Transverse colon (tissue), 4 donors: Measurements from ENCODE around the gene IP6K3.

Experiments used
- EP300 ChIP-seq: sonication (generic); formaldehyde crosslinking; IDR thresholded peaks from one replicate; pipeline ENCODE4 v1.6.1; 2017; ENCODE audit warnings: antibody characterized with exemption, low read depth
- POLR2A ChIP-seq: fragments of 450-650 bp; IDR thresholded peaks from one replicate; pipeline ENCODE4 v1.6.1; 2016; ENCODE audit warnings: antibody characterized with exemption, mild to moderate bottlenecking, moderate library complexity
- POLR2AphosphoS5 ChIP-seq, 3 donors: sonication (generic); formaldehyde crosslinking; IDR thresholded peaks; one replicate each; pipeline ENCODE4 v1.6.1; 2016; ENCODE audit warnings: antibody characterized with exemption in 3 of 3
- TF ChIP-seq, protein P1 (sequence below), 5 experiments: fragments of 200-600 bp in 3 of 5; fragments of 450-650 bp in 2 of 5; sonication (generic) in 3 of 5; IDR thresholded peaks; 1 replicate in 2 of 5; 2 replicates in 3 of 5; pipeline ENCODE4 v1.5.1; 2016 to 2017; ENCODE audit warnings: antibody characterized with exemption in 5 of 5, inconsistent platforms in 3 of 5, mild to moderate bottlenecking in 2 of 5, moderate library complexity in 1 of 5

DNA sequence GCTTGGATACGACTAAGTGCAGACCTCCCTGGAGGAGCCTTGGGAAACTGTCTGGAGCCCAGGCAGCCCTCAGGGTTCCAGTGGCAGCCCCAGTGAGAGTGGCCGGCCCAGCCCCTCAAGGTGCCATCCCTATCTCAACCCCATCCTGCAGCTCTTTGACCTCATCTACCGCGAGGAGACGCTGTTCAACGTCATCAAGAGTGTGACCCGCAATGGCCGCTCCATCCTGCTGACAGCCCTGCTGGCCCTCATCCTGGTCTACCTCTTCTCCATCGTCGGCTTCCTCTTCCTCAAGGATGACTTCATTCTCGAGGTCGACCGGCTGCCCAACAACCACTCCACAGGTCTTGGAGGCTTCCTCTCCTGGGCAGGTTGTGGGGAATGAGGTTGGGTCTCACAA, 55.9 kb downstream of the IP6K3 start:
- TF ChIP-seq POLR2A = no peak
- TF ChIP-seq, protein P1, sequence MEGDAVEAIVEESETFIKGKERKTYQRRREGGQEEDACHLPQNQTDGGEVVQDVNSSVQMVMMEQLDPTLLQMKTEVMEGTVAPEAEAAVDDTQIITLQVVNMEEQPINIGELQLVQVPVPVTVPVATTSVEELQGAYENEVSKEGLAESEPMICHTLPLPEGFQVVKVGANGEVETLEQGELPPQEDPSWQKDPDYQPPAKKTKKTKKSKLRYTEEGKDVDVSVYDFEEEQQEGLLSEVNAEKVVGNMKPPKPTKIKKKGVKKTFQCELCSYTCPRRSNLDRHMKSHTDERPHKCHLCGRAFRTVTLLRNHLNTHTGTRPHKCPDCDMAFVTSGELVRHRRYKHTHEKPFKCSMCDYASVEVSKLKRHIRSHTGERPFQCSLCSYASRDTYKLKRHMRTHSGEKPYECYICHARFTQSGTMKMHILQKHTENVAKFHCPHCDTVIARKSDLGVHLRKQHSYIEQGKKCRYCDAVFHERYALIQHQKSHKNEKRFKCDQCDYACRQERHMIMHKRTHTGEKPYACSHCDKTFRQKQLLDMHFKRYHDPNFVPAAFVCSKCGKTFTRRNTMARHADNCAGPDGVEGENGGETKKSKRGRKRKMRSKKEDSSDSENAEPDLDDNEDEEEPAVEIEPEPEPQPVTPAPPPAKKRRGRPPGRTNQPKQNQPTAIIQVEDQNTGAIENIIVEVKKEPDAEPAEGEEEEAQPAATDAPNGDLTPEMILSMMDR (IDR thresholded peaks at IDR 0.05) = no peak
- no peak for TF ChIP-seq EP300
- no peak for TF ChIP-seq POLR2AphosphoS5 (IDR thresholded peaks at IDR 0.05)
